NCI-H2029 (cell line): ENCODE results near the gene SEMA4D.

ENCODE experiments used
- DNase-seq: peaks from one replicate; lab custom pipeline; 2025; lab: John Stamatoyannopoulos, UW

Gene SEMA4D

DNA sequence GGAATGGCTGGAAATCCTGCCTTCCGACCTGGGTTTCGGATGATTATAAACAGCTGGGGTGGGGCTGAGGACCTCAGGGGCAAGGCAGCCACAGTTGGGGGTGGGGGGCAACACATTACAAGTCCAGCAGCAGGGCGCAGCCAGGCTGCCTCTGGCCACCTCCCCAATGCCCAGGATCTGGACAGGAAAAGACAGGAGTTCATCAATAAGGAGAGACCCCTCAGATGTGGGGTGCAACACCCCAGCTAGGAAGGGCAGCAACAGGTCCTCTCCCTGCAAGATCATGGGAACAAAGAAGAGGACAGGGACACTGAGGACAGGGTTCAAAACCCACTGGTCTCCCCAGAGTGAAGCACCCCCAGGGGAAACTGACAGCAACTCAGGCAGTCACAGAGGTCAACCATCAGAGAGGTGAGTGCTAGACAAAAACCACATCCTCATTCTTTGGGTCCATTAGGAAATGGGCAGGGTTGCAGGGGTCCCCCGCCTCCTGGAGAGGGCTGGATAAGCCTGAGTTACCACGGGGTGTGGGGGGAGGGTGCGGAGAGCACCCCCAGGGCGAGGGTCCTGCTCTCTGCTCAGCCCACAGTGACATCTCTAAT, 33.5 kb downstream of the SEMA4D start:
- no peak for DNase-seq

DNA sequence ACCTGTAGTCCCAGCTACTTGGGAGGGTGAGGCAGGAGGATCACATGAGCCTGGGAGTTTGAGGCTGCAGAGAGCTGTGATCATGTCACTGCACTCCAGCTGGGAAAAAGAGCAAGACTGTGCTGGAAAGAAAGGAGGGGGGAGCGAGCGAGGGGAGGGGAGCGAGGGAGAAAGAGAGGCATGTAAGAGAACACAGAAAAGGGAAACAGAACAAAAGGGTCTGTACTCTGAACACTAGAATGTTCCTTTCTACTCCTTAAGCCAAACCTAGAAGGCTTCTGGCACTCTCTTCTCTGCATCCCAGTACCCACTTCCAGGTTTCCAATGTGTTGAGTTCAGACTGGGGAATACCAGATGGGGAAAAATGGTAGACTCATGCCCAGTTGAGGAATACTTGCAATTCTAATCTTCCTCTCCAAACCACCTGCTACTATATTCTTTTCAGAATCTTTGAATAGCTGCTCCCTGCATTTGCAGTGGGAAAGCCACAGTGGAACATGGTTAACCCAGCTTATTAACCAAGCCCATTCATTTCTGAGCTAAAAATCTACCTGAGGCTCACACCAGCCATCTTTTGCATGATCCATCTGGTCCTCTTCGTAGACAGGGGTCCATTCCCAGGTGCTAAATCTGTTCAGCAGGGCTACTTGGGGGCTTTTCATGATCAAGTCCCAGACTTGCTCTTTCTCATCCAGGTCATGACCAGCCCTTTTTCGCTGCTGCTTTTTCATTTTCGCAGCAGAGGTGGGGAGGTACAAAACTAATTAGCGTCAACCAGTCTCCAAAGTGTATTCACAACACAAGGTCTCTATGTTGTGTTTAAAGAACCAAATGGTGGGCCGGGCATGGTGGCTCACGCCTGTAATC, 34.9 kb downstream of the SEMA4D start:
- DNase-seq: no peak

DNA sequence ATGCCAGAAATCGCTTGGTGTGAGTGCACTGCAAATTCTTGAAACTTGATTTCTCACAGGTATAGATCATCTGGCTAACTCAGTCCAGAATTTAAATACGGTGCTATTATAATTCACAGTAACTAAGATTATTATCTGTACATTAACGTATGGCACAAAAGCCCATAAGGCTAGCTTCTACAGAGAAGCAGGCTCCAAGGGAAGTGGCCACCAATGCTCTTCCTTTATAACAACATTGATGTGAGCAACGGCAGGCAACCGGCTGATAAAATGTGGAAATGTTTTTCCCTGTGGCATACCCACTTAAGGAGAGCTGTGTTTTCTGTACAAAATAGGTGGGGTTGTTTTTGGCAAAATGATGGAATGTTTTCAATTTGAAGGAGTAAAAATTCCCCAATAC, 35.7 kb downstream of the SEMA4D start:
- no peak for DNase-seq

DNA sequence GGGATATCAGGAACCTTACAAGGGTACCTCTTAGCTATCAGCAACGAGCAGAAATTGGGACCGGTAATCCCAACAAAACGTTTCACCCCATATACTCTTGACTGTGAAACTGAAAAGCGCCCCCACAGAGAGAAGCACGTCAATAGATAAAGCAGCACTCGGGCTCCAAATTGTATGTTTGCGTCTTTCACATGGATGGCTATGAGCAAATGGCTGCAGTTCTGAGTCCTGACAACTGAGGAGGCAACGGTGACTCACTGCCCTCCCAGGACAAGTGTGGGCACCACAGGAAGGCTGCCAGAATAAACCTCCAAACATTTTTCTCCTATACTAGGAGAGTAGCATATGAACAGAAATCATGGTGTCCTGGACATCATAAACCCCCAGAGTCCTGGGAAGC, 36.6 kb downstream of the SEMA4D start:
- DNase-seq: no peak

DNA sequence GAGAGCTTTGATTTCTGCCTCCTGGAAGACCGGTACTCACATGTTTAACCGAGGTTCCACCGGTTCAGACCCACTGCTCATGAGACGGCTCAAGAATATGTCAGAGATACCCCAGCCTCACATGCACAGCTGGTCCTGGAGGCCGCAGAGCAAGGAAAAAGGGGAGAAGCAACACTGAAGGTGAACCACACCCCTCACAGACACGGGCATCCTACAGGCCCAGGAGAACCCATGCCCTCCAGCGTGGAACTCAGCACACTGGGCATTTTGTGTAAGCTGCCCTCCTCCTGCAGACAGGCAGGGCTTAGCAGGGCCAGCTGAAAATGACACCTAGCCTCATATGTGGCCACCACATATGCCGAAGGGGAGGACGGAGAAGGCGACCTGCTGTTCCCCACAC, 37.4 kb downstream of the SEMA4D start:
- no peak for DNase-seq

DNA sequence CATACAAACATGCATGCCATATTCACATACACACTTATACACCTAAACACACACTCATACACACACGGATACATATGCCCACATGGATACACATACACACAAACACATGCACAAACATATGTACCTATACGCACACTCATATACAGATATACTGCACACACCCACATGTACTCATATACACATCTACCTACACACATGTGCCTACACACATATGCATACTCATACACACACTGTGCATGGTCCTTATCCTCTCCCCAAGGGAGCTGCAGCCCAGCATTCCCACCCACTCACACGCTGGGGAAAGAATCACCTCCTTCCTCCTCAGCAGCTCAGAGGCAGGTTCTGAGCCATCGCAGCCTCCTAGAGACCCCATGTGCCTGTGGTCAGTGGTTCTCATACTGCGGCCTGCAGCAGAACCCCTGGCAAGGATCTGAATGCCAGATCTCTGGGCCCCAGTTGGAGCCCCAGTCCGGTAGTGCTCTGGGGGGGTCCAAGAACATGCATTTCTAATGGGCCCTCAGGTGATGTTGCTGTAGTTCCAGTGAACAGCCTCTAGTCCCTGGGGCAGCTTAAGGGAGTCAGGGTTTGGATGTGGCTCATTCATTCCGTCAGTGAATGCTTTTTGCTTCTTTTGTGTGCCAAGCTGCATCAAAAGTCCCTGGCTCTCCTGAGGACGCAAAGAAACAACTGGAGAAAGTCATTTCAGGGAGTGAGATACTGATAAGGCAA, 39.0 kb downstream of the SEMA4D start:
- DNase-seq: no peak

DNA sequence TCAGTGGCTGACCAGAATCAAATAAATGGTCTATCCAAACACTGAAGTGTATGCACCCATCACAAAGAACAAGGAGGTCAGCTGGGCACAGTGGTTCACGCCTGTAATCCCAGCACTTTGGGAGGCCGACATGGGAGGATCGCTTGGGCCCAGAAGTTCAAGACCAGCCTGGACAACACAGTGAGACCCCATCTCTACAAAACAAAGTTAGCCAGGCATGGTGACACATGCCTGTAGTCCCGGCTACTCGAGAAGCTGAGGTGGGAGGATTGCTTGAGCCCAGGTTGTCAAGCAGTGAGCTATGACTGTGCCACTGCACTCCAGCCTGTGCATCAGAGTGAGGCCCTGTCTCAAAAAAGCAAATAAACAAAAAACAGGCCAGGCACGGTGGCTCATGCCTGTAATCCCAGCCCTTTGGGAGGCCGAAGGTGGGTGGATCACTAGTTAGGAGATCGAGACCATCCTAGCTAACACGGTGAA, 40.5 kb downstream of the SEMA4D start:
- no peak for DNase-seq

DNA sequence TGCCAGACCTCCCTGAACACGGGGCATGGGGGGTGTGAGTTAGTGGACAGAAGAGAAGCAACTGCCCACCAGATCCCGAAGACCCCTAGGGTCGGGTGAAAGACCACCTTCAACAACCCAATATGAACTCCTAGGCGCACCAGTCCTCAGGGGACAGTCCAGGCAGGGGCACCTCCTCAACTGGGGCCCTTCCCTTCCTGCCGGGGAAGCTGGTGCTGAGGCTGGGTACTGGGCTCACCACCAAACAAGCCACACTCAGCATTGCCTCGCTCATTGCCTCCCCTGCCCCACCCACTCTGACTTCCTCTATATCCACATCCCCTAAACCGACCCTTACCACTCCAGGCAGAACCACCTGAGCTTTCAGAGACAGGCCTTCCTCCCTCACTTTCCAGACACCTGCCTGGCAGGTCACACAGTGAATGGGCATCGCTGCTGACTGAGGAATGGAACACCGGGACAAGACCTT, 42.5 kb downstream of the SEMA4D start:
- DNase-seq: no peak

DNA sequence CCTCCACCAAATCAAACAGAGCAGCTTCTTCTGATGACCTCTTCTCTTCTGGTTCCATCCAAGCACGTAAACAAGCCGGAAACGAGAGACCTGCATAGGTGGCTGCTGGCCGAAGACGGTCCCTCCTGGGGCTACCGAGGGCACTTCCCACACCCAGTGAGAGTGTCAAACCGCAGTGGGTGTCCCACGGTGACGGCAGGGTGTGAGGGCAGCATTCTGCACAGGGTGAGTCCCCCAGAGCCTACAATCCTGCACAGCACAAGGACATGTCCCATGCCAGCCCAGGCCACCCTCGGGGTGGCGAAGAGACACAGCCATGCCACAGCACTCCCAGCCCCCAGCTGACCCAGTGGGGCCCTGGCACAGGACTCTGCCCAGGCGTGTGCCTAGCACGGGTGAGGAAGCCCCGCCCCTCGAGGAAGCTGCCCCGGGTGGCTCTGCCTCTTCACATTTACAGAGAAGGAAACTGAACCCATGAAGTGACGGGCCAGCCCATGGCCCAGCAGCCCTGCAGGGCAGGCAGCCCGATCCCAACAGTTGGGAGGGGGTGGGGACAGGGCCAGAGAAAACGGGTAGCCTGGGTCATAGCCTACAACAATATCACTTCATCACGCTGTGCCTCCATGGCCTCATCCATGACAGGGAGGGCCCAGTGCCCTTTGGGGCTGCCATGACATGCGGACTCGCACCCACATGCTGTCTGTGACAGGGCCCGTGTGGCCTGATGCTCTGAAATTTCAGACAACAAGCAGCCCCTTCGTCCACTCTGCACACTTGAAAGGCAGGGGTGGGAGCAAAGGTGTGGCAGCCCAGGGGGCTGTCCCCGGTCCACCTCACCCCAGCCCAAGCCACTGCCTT, 43.2 kb downstream of the SEMA4D start:
- DNase-seq: no peak

DNA sequence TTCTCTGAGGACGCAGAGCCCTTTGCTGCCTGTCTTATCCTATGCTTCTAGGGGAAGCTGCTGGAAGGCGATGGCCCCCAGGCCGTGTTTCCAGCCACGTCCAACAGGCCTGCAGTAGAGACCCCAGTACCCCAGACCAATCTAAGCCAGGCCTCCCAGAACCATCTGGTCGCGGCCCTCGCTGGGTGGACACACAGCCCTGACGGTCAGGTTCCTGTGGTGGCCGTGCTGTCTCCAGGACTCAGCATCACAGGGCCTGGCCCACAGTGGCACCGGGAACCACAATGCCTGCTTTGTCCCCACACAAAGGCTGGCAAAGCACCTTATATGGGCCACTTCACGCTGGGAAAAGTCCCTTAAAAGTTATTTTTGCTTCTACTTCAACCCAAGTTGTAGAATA, 44.5 kb downstream of the SEMA4D start:
- no peak for DNase-seq

DNA sequence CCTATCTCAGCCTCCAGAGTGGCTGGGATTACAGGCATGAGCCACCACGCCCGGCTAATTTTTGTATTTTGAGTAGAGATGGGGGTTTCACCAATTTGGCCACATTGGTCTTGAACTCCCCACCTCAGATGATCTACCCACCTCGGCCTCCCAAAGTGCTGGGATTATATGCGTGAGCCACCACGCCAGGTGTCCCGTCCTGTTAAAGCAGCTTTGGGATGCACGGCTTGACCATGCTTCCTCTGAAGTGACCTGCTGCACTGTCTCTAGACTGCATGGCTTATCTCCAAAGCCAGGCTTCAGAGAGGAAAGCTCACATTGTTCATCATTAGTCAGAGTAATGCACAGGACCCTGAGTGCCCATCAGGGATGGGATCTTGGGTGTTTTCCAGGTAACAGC, 45.4 kb downstream of the SEMA4D start:
- DNase-seq: no peak

DNA sequence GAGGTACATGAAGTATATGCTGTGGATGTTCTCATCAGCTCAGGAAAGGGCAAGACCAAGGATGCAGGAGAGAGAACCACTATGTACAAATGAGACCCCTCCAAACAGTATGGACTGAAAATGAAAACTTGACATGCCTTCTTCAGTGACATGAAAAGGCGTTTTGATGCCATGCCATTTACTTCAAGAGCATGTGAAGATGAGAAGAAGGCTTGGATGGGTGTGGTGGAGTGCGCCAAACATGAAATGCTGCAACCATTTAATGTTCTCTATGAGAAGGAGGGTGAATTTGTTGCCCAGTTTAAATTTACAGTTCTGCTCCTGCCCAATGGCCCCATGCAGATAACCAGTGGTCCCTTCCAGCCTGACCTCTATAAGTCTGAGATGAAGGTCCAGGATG, 47.7 kb downstream of the SEMA4D start:
- no peak for DNase-seq

DNA sequence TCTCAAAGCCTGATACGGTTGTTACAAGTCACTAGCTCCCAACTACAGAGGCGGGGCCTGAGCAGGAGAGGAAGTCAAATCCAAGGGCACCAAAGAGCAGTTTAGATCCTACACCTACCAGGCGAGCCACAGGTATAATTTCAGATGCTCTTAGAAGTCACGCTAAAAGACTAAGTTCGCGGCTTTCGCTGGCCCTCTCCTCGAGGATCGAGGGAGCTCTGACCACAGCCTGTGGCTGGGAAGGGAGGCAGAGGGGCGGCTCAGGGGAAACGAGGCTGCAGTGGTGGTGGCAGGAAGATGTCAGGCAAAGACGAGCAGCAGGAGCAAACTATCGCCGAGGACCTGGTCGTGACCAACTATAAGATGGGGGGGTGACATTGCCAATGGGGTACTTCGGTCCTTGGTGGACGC, 48.6 kb downstream of the SEMA4D start:
- no peak for DNase-seq

DNA sequence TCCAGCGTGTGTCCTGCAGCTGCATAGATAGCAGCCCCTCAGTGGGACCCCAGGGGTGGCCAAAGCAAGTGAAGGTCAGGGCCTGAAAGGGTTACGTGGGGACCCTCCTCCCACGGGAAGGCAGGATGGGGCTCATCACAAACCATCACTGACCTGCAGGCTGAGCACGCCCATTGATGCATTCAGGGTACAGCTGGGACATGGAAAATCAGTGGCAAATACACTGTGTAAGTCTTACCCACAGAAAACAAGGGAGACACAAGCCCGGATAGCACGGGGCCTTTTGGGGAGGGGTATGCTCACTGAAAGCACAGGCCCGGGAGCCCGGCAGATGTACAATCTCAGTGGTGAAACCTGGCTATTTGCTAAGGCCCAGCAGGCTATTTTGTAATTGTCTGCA, 49.1 kb downstream of the SEMA4D start:
- DNase-seq: no peak

DNA sequence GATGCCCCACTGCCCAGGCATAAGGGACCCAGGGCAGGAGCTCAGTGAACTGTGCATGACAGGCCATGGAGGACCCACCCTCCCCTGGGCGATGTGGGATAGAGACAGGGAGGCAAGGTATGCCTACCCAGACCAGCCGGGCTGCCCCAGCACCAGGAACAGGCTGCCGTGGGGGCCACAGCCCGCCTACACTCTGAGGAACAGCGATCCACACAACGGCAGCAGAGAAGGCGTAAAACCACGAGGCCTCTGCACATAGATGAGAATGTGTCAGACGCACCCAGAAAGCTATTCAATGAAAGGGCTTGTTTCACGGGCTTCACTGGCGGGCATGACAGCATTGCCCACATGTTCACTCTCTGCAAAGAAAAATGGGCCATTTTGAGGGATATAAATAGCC, 49.5 kb downstream of the SEMA4D start:
- no peak for DNase-seq

DNA sequence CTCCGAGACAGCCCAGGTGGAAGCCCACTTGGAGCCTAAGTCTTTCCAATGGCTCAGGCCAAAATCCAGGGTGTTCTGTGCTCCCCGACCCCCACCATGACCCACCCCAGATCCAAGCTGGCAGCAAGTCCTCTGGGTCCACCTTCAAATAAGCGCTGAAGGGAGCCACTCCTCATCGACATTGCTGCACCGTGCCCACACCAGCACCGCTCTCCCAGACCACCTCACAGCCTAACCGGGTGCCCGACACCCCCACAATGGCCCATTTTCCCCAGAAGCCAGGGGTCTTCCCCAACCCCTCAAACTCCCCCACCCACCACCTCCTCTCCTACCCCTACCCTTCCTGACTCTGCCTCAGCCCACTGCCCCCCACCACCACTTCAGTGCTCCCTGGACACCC, 50.5 kb downstream of the SEMA4D start:
- DNase-seq: no peak

DNA sequence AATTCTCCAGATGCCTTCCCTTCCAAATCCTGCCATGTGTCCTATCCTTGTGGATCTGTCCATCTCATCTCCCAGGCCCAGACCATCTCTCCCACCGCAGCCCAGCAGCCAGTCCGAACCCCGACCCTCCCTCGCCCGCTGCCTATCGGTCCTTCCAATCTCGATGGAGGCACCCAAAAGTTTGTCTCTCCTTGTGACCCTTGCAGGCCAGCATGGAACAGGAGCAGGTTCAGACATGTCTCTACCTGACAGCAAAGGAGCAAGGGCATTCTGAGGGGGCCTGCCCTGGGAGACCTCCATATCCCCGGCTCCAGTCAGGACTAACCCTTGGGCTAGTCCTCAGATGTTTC, 51.0 kb downstream of the SEMA4D start:
- no peak for DNase-seq

DNA sequence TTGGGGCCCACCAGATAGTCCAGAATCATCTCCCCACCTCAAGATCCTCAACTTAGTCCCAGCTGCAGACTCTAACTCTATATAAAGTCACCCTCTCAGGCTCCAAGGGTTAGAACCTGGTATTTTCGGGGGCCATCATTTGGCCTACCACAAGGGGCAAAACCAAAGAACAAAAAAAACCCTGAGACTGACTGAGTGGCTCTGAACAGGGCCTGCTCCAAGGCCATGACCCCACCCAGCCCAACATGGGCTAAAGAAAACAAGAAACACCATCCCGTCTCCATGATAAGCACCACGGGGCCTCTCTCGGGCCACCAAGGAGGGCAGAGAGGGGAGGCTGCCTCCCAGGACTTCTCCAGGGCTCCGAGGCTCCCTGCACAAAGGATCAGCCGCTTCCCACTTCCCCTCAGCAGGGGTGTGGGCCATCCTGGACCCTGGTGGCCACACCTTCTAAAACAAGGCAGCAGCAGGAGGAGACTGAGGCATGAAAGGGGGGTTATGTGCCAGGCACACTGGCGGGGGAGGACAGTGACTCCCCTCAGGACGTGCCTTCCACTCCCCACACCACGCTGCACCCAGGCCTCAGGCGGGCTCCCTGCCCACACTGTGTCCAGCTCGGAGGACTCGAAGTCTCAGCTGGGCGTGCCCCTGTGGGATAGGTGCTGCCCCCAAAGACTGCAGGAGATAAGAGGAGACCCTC, 51.5 kb downstream of the SEMA4D start:
- no peak for DNase-seq

DNA sequence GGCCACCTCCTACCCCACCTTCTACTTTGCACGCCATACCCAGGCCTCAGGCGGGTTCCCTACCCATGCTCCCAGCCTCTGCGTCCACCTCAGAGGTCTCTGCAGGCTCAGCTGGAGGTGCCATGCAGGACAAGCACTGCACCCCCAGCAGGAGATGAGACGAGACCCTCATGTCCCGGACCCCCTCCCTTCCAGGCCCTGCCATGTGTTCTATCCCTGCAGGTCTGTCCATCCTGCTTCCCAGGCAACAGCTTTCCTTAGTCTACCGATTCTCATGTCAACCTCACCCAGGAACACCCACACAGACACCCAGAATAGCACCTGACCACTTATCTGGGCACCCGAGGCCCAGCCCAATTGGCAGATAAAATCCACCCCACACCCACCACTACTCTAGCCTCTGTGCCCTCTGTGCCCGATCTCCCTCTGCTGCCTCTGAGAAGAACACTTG, 52.1 kb downstream of the SEMA4D start:
- no peak for DNase-seq

DNA sequence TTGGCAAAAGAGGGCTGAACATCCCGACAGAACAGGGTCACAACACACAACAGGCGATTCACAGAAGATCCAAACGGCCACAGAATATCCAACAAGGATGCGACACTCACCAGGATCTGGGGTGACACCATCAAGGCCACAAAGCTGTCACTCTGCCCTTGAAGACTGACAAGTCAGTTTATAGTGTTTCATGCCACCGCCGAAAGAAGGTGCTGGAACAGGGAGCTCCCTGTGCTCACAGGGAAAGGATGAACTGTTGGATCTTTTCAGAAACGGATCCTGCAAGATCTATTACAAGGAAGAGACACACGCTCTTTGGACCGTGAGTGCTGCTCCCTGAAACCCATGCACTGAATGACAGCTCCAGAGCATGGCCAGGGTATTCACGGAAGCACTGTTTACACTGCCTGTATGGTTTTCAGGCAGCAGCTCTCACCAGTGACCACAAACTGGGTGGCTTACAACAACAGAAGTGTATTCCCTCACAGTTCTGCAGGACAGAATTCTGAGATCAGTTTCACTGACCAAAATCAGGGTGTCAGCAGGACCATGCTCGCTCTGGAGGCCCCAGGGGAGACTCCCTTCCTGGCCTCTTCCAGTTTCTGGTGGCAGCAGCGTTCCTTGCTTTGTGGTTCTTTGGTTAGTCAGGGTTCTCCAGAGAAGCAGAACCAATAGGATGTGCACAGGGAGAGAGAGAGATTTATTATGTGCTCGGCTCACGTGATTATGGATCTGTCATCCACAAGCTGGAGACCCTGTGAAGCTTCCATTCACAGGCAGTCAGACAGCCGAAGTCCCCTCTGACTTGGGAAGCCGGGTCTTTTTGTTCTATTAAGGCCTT, 52.8 kb downstream of the SEMA4D start:
- DNase-seq: no peak
